Measurements from ENCODE around the gene ZC3H4. TPM values are rescaled to one million over a fixed set of nuclear protein-coding genes. Genes with fewer than 3 reads are reported as not detected.

ZC3H4 gene
- total and polyA plus RNA-seq, 9 of the 15 experiments (the other 6 are each of a cell fraction or from before 2014, with no cell fraction given): 2.2 to 75.6 (median 18.3) TPM

GRCh38 chr19:47023448-47023794, 90.2 kb downstream of the ZC3H4 start:
- Histone ChIP-seq H3K27ac (ENCODE audit: extremely low read depth, low read depth, low read length) (no peak overlapping the region), H3K36me3 (ENCODE audit: control insufficient read depth, insufficient read depth, low read length) (no peaks in the 10 kb centered on the region), H2AFZ (ENCODE audit: low read depth, low read length) (no peak overlapping the region), H3K4me1 (replicated peaks in 1 of 2; ENCODE audit: control insufficient read depth in 2 of 2, insufficient read depth in 2 of 2, low read length in 2 of 2) (peaks cover 0 to 44% of the 10 kb centered on the region in 2 experiments; a peak in 3 of 5 replicates), H3K9me3 (replicated peaks; ENCODE audit: control insufficient read depth, insufficient read depth, low read depth, low read length) (no peaks in the 10 kb centered on the region), H3K4me2 (ENCODE audit: insufficient read depth, low read length) (peak overlapping the region; percentile 20), H3K9me1 (ENCODE audit: control insufficient read depth, insufficient read depth, low read length) (no peaks in the 10 kb centered on the region), H3K79me2 (ENCODE audit: control insufficient read depth, insufficient read depth, low read length) (no peaks in the 10 kb centered on the region), H3K9ac (ENCODE audit: insufficient read depth in 1 of 2, low read depth in 2 of 2, low read length in 2 of 2) (peak overlapping the region in 1 of 2 experiments; percentile 76; a peak in 2 of 4 replicates), H3K27me3 (ENCODE audit: control insufficient read depth in 2 of 2, insufficient read depth in 2 of 2, low read length in 2 of 2) (peaks cover 19 to 34% of the 10 kb centered on the region in 2 experiments), H4K20me1 (replicated peaks; ENCODE audit: control insufficient read depth, insufficient read depth, low read length) (no peaks in the 10 kb centered on the region), H3K4me3 (no peak overlapping the region)
- no TSS peak for BruUV-seq (replicated peaks)
- ATAC-seq (peak; percentile 18; the same call in 1 of the 3 replicates), FAIRE-seq (peak; percentile 52), DNase-seq (ENCODE audit: extremely low read depth in 1 of 4, low spot score in 3 of 4) (no peak)
- in situ Hi-C loops (cut with MboI) (no loop called here), intact Hi-C loops (cut with micrococcal nuclease) (no loop called here)
- ChIA-PET CTCF (ENCODE audit: low intra/inter-chr PET ratio) (no interaction called here), POLR2A (interaction anchor here (0.9 to 1.7 kb wide), 3 partner anchors 13 to 23 kb away, joined by 3 to 7 read pairs (median 4); no protein-coding TSS in a partner anchor)
- TF ChIP-seq ZNF121 (CRISPR knock-in tag; conservative IDR thresholded peaks at IDR 0.05): no peak
- TF ChIP-seq PKNOX1 (IDR thresholded peaks at IDR 0.05): peak; percentile 71
- WGBS (ENCODE audit: insufficient coverage, low coverage, missing lambda C conversion rate): 24% methylated on average over 7 of the region's 7 CpGs
